GM19463 (cell line): Measurements from ENCODE around the gene SNX10.
"Not testable (repeated sequence)": the region's sequence is repeated elsewhere in the genome, so short reads cannot be mapped to it uniquely, and the experiment has no call there.

Experiments
- ATAC-seq: cut with Tn5 transposase; IDR thresholded peaks from one replicate; pipeline ENCODE4 v1.9.1; 2021; ENCODE audit warnings: mild to moderate bottlenecking, moderate library complexity; ENCODE audit not compliant: unreplicated experiment

SNX10 gene, protein sequence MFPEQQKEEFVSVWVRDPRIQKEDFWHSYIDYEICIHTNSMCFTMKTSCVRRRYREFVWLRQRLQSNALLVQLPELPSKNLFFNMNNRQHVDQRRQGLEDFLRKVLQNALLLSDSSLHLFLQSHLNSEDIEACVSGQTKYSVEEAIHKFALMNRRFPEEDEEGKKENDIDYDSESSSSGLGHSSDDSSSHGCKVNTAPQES

GRCh38 chr7:26291699-26292538 lies at the start of gene SNX10:
TSS of gene SNX10 (plus strand) at chr7:26291862. CDS start at chr7:26346443, 54,581 bp downstream.
- ATAC-seq, result peak; percentile 82

DNA sequence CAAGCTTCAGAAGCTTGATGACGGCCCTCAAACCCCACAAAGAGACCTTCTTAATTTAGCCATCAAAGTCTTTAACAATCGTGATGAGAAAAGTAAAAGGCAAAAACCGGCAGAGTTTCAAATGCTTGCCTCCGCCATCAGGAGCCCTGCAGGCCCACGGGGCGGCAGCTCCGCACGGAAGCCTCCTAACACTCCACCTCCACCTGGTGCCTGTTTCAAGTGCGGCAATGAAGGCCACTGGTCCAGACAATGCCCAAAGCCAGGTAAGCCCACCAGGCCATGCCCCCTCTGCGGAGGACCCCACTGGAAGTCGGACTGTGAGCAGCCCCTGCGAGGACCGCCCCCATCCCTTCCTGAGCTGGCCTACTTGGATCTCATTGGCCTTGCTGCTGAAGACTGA lies 46.5 kb upstream of the SNX10 start:
- no peak for ATAC-seq

DNA sequence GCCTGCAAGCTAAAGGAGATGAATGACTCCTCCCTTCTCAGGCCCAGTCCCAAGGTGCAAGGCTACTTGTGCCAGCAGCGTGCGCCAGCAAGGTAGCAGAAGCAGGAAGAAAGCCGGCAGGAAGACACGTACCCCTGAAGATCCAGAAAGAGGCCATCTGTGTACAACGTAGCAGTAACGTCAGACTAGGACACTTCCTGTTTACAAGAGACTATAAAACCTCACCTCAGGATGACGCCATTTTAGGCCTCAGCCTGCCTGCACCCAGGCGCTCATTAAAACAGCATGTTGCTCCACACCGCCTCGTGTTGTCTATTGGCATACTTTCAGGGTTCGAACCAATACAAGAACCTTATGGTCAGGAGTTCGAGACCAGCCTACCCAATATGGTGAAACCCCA lies 41.4 kb upstream of the SNX10 start:
- ATAC-seq, result no peak

GRCh38 chr7:26261866-26262265 lies 29.8 kb upstream of the SNX10 start:
- not testable (repeated sequence) for ATAC-seq

DNA sequence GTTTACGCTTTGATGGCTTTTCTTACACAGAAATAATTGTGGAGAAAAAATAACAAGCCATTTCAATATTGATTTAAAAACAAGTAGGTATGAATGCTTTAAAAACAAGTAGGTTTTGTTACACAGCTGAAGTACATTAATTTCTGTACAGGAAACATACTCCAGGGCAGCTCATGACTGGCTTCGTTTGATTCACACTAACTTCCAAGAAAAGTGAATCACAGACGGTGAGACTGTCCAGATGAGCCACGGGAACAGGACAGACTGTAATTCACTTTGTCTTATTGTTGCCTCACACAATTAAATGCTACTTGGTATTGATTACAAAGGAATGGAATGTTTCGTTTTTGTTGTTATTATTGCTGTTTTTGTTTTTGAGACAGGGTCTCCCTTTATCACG lies 26.6 kb upstream of the SNX10 start:
- ATAC-seq, result no peak

GRCh38 chr7:26265499-26266075 lies 26.1 kb upstream of the SNX10 start:
- ATAC-seq, result no peak

DNA sequence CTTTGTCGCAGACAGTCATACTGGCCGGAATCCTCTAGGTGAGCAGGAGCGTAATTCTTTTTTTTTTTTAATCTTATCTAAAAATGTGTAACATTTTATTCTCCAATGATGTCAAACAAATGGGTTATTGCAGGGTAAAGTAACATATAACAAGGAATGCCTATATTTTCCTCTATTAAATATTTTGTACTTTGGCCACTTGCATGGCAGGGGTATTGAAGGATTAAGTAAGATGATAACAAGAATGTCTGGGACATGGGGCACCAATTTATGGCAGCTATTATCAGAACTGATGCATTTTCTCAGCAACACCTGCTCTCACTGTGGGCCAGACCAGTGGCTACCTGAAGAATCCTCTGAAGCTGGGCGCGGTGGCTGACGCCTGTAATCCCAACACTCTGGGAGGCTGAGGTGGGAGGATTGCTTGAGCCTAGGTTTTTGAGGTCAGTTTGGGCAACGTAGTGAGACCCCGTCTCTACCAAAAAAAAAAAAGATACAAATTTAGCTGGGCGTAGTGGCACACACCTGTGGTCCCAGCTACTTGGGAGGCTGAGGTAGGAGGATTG lies 24.0 kb upstream of the SNX10 start:
- no peak for ATAC-seq

DNA sequence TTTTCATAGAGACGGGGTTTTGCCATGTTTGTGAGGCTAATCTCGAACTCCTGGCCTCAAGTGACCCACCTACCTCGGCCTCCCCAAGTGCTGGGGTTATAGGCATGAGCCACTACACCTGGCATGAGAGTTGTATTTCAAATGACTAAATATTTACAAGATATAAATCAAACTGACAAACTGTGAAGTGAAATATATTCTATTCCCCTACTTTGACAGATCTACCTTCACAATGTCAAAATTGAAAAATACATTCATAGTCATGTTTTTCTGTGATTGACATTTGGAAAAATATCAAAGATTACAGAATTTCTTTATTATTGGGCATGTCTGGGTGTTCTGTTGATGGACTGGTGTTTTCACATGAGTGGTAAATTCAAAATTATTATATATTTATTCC lies 16.4 kb upstream of the SNX10 start:
- no peak for ATAC-seq

- ATAC-seq, result no peak
These were observed 12.9 kb upstream of the SNX10 start for GRCh38 chr7:26278770-26279169.

DNA sequence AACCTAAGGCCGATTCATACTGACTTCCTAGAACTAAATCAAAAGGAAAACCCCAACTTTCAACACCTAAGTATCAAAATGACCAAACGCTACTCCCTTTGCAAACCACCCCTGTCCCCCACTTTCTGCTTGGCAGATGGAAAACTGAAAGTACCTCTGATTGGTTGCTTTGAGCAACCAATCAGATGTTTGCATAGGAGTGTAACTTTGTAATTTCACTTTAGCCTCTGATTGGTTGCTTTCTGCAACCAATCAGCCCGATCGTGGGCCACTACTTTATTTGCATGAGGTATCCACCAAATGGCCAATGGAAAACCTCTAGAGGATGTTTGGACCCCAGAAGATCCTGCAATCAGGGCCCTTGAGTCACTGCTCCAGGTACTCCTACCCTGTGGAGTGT lies 12.3 kb upstream of the SNX10 start:
- peak; percentile 66 for ATAC-seq

GRCh38 chr7:26280097-26280496 lies 11.6 kb upstream of the SNX10 start:
- ATAC-seq, result no peak

- ATAC-seq, result no peak
These were observed 10.9 kb upstream of the SNX10 start for GRCh38 chr7:26280723-26281122.

DNA sequence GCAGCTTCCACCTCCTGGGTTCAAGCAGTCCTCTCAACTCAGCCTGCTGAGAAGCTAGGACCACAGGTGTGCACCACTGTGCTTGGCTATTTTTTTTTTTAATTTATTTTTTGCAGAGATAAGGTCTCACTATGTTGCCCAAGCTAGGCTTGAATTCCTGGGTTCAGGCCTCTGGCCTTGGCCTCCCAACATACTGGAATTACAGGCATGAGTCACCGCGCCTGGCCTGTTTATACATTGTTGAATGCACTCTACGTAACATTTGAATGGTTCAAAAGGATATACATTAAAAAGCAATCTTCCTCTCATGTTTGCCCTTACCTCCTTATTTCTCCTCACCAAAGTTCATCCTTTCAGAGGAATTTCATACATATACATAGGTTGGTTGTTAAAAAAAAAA lies 7.2 kb upstream of the SNX10 start:
- ATAC-seq, result no peak

GRCh38 chr7:26284995-26285632 lies 6.5 kb upstream of the SNX10 start:
- ATAC-seq, result no peak

- no peak for ATAC-seq
These were observed 5.5 kb upstream of the SNX10 start for GRCh38 chr7:26286157-26286556.

DNA sequence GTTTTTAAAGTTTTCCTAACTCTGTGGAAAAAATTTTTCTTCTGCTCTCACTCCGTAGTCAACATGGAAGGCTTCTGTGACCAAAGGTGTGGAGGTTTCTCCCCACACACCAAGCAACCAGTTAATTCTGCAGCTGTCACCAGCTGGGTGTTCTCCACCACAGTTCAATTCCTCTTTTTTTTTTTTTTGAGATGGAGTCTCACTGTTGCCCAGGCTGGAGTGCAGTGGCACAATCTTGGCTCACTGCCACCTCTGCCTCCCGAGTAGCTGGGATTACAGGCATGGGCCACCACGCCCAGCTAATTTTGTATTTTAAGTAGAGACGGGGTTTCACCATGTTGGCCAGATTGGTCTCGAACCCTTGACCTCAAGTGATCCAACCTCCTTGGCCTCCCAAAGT lies 3.5 kb upstream of the SNX10 start:
- not testable (repeated sequence) for ATAC-seq

- ATAC-seq, result no peak
These were observed 411 bp upstream of the SNX10 start for GRCh38 chr7:26291251-26291650.

DNA sequence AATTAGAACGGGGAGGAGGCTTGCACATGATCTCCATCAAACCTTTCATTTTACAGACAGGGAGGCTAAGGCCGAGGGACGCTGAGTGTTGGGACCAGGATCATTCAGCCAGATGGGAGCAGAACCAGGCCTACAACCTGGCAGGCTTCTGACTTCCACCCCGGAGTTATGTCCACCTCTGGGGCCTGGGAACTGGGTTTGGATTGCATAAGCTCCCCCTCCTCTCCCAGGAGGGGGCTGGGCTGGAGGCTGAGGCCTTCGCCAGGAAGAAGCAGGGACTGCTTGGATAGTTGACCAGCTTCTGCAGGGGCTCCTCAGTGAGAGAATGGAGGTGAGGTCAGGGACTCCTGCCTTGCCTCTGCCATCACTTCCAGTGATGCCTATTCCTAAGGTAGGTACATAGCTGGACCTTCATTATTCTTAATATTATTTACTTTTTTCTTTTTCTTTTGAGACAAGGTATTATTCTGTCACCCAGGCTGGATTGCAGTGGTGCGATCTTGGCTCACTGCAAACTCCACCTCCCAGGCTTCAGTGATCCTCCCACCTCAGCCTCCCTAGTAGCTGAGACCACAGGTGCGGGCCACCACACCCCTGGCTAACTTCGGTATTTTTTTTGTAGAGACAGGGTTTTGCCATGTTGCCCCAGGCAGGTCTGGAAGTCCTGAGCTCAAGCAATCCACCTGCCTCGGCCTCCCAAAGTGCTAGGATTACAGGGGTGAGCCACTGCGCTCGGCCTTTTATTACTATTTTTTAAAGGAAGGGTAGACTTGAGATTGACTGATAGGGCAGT lies 1.3 kb downstream of the SNX10 start:
- ATAC-seq, result no peak

DNA sequence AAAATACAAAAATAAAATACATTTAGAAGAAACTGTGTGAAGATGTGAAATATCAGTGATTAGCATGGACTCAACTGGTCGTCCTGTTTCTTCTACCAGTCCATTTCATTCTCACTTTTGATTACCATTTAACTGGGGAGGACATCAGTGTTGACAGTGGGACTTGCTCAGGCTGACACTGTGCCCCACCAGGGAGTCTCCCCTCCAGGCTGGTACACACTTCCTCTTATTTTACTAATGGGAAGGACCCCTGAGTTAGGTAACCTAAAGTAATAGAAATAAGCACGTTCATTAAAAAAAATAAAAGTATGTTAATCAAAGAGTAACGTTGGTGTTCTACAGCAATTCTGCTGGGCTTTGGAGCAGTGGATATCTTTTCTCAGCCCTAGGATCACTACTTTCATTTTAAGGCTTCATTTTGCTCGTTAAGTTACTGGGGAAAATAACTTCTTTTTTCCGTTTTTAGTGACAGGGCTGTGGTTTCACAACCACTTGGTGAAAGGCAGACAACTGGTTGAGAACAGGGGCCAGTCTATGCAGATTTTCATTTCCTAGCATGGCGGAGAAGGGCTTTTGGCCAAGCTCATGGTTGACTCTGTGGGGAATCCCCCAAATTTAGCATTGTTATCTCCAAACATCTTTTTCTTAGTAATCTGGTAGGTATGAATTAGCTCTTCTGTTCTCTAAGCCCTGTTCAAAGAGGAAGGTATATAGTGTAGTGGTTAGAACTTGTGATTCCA lies 2.1 kb downstream of the SNX10 start:
- peak; percentile 55 for ATAC-seq

DNA sequence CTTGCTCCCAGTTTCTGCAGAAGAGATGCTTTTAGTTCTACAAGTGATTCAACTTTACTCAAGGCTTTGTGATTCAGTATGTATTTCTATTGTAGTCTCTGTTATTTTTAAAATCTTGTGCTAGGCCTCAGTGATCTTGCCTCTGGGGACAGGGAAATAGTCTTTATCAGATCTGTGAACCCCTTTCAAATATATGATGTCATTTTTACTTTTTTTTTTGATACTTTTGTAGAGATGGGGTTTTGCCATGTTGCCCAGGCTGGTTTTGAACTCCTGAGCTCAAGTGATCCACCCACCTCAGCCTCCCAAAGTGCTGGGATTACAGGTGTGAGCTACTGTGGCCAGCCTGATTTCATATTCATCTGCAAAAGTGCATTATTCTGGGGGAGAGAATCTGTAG lies 3.4 kb downstream of the SNX10 start:
- no peak for ATAC-seq
